ENCODE measurements around the gene MRPS11.

DNA sequence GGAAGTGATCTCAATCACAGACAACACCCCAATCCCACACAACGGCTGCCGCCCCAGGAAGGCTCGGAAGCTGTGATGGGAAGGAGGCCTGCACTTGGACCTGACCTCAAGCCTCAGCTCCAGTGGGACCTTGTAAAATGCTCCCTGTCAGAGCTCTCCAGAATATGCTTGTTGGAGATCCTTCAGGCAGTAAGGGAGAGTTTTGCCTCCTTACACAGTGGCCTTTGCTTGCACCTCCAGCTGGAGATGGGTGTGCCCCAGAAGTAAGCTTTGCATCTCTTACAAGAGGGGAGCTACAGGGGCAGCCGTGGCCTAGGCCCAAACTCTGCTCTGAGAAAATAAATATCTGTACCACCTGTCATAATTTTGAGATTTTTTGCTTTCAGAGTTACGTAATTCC is 10.4 kb downstream of the MRPS11 start:
- TF ChIP-seq EP300 (IDR thresholded peaks at IDR 0.05): no peak
- TF ChIP-seq, protein P1, sequence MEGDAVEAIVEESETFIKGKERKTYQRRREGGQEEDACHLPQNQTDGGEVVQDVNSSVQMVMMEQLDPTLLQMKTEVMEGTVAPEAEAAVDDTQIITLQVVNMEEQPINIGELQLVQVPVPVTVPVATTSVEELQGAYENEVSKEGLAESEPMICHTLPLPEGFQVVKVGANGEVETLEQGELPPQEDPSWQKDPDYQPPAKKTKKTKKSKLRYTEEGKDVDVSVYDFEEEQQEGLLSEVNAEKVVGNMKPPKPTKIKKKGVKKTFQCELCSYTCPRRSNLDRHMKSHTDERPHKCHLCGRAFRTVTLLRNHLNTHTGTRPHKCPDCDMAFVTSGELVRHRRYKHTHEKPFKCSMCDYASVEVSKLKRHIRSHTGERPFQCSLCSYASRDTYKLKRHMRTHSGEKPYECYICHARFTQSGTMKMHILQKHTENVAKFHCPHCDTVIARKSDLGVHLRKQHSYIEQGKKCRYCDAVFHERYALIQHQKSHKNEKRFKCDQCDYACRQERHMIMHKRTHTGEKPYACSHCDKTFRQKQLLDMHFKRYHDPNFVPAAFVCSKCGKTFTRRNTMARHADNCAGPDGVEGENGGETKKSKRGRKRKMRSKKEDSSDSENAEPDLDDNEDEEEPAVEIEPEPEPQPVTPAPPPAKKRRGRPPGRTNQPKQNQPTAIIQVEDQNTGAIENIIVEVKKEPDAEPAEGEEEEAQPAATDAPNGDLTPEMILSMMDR (IDR thresholded peaks at IDR 0.05): no peak
- no peak for TF ChIP-seq POLR2A (IDR thresholded peaks at IDR 0.05)
- no peak for TF ChIP-seq POLR2AphosphoS5 (IDR thresholded peaks at IDR 0.05)
